Progenitor cell of endocrine pancreas (in vitro differentiated cells): ENCODE measurements around the gene FRMPD4. TPM values are rescaled to one million over a fixed set of nuclear protein-coding genes. Genes with fewer than 3 reads are reported as not detected.

Source experiments
- DNase-seq: peaks from one replicate; pipeline ENCODE4 v3.0.0; 2021; ENCODE audit warnings: low spot score; ENCODE audit not compliant: unreplicated experiment
- H3K27ac Mint-ChIP-seq: 2 replicates; pipeline ENCODE4 v1.8.0; 2021; ENCODE audit warnings: mild to moderate bottlenecking, moderate library complexity, mixed read lengths
- H3K27me3 Mint-ChIP-seq: 2 replicates; pipeline ENCODE4 v1.8.0; 2021; ENCODE audit warnings: mixed read lengths
- H3K36me3 Mint-ChIP-seq: 2 replicates; pipeline ENCODE4 v1.8.0; 2022; ENCODE audit warnings: mixed read lengths; ENCODE audit not compliant: insufficient read depth
- H3K4me1 Mint-ChIP-seq: 2 replicates; pipeline ENCODE4 v1.8.0; 2021; ENCODE audit warnings: low read depth, mixed read lengths
- H3K4me3 Mint-ChIP-seq: 2 replicates; pipeline ENCODE4 v1.8.0; 2021; ENCODE audit warnings: low read depth, mild to moderate bottlenecking, moderate library complexity, mixed read lengths
- H3K9me3 Mint-ChIP-seq: 2 replicates; pipeline ENCODE4 v1.8.0; 2021; ENCODE audit warnings: low read depth, mixed read lengths
- CTCF ChIP-seq: fragments of 200-600 bp; sonication (generic); IDR thresholded peaks from one replicate; pipeline ENCODE4 v1.5.0; 2021; ENCODE audit warnings: antibody characterized with exemption, mild to moderate bottlenecking; ENCODE audit not compliant: unreplicated experiment
- total RNA-seq: library from RNA; stranded (reverse); gene quantifications from 2 replicates; pipeline ENCODE4 v1.2.1, GENCODE V29; 2021

FRMPD4 gene
- total RNA-seq, 1 donor from 2014 or later: 0.10 TPM

GRCh38 chrX:12610079-12610478, 471.8 kb downstream of the FRMPD4 start:
- Mint-ChIP-seq H3K27me3 (no peaks in the 10 kb centered on the region), H3K9me3 (peaks cover 15% of the 10 kb centered on the region), H3K4me1 (no peaks in the 10 kb centered on the region), H3K4me3 (no peak overlapping the region), H3K36me3 (no peaks in the 10 kb centered on the region), H3K27ac (no peak overlapping the region)
- no peak for DNase-seq
- TF ChIP-seq CTCF: no peak

GRCh38 chrX:12611471-12611870, 473.2 kb downstream of the FRMPD4 start:
- no peaks in the 10 kb centered on the region for H3K4me1 Mint-ChIP-seq
- H3K27ac Mint-ChIP-seq: no peak overlapping the region
- no peak overlapping the region for H3K4me3 Mint-ChIP-seq
- no peak for DNase-seq
- no peaks in the 10 kb centered on the region for H3K36me3 Mint-ChIP-seq
- TF ChIP-seq CTCF: no peak
- no peaks in the 10 kb centered on the region for H3K27me3 Mint-ChIP-seq
- H3K9me3 Mint-ChIP-seq: peaks cover 16% of the 10 kb centered on the region

GRCh38 chrX:12614266-12614665, 476.0 kb downstream of the FRMPD4 start:
- no peak for TF ChIP-seq CTCF
- H3K4me1 Mint-ChIP-seq: no peaks in the 10 kb centered on the region
- H3K9me3 Mint-ChIP-seq: peaks cover 13% of the 10 kb centered on the region
- no peaks in the 10 kb centered on the region for H3K27me3 Mint-ChIP-seq
- DNase-seq: no peak
- H3K27ac Mint-ChIP-seq: no peak overlapping the region
- H3K4me3 Mint-ChIP-seq: no peak overlapping the region
- no peaks in the 10 kb centered on the region for H3K36me3 Mint-ChIP-seq

- H3K27me3 Mint-ChIP-seq: no peaks in the 10 kb centered on the region
- H3K4me3 Mint-ChIP-seq: no peak overlapping the region
- DNase-seq: no peak
- peaks cover 13% of the 10 kb centered on the region for H3K9me3 Mint-ChIP-seq
- no peaks in the 10 kb centered on the region for H3K4me1 Mint-ChIP-seq
- H3K36me3 Mint-ChIP-seq: no peaks in the 10 kb centered on the region
- no peak for TF ChIP-seq CTCF
- no peak overlapping the region for H3K27ac Mint-ChIP-seq
Observed at GRCh38 chrX:12615061-12615460, 476.8 kb downstream of the FRMPD4 start.

- H3K4me3 Mint-ChIP-seq: no peak overlapping the region
- H3K36me3 Mint-ChIP-seq: no peaks in the 10 kb centered on the region
- H3K9me3 Mint-ChIP-seq: peaks cover 14% of the 10 kb centered on the region
- no peak overlapping the region for H3K27ac Mint-ChIP-seq
- no peak for TF ChIP-seq CTCF
- H3K27me3 Mint-ChIP-seq: no peaks in the 10 kb centered on the region
- no peak for DNase-seq
- no peaks in the 10 kb centered on the region for H3K4me1 Mint-ChIP-seq
Observed at GRCh38 chrX:12617241-12617640, 479.0 kb downstream of the FRMPD4 start.
